GM12878 (cell line): ENCODE results near the gene FOXR1.

ENCODE experiments used
- EP300 ChIP-seq, 2 experiments: fragments of 150-350 bp in 1 of 2; IDR thresholded peaks; 2 replicates each; pipeline ENCODE4 v1.6.1; 2011 to 2012; ENCODE audit warnings: low read depth in 2 of 2, low read length in 2 of 2, borderline replicate concordance in 1 of 2, improper control_type of control experiment in 1 of 2, inconsistent platforms in 1 of 2; ENCODE audit not compliant: control insufficient read depth in 1 of 2
- NFIC ChIP-seq: IDR thresholded peaks from 2 replicates; pipeline ENCODE4 v1.6.1; 2012; ENCODE audit warnings: low read depth, mild to moderate bottlenecking, inconsistent platforms, low read length, moderate library complexity
- POLR2A ChIP-seq: IDR thresholded peaks from 2 replicates; pipeline ENCODE4 v1.6.1; 2011; ENCODE audit warnings: low read depth, mild to moderate bottlenecking, low read length
- TF ChIP-seq, protein P1 (sequence below): IDR thresholded peaks from 2 replicates; pipeline ENCODE4 v1.6.1; 2012; ENCODE audit warnings: low read length, inconsistent platforms
- TF ChIP-seq, protein P2 (sequence below), 3 experiments: IDR thresholded peaks in 2 of 3; conservative IDR thresholded peaks in 1 of 3; 2 replicates each; pipeline ENCODE4 v1.5.1; 2011; ENCODE audit warnings: low read depth in 3 of 3, low read length in 3 of 3, mild to moderate bottlenecking in 3 of 3, control low read depth in 2 of 3, moderate library complexity in 2 of 3, inconsistent platforms in 1 of 3, mixed read lengths in 1 of 3; ENCODE audit not compliant: control insufficient read depth in 2 of 3, insufficient read depth in 1 of 3; ENCODE audit errors: extremely low read depth in 1 of 3

DNA sequence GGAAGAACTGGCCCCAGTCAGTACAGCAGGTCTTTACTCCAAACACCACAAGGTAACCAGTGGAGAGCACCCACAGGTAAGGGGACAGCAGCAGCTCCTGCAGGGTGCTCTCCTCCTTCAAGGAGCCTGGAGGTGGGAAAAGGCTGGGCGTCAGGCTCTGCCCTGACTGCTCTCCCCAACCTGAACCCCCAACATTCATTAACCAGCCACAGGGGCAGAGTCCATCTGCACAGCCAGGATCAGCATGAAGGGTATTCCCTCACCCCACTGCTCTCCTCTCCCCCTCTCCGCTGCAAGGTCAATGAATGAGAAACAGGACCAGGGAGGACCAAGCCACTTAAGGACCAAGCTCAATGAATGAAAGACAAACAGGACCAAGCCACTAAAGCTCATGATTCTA is 55.4 kb downstream of the FOXR1 start:
- TF ChIP-seq NFIC (no peak), EP300 (IDR thresholded peaks at IDR 0.05; ENCODE audit: borderline replicate concordance in 1 of 2, control insufficient read depth in 1 of 2, low read depth in 2 of 2, low read length in 2 of 2) (no peak), POLR2A (no peak)
- TF ChIP-seq, protein P1, sequence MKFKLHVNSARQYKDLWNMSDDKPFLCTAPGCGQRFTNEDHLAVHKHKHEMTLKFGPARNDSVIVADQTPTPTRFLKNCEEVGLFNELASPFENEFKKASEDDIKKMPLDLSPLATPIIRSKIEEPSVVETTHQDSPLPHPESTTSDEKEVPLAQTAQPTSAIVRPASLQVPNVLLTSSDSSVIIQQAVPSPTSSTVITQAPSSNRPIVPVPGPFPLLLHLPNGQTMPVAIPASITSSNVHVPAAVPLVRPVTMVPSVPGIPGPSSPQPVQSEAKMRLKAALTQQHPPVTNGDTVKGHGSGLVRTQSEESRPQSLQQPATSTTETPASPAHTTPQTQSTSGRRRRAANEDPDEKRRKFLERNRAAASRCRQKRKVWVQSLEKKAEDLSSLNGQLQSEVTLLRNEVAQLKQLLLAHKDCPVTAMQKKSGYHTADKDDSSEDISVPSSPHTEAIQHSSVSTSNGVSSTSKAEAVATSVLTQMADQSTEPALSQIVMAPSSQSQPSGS = no peak
- TF ChIP-seq, protein P2, sequence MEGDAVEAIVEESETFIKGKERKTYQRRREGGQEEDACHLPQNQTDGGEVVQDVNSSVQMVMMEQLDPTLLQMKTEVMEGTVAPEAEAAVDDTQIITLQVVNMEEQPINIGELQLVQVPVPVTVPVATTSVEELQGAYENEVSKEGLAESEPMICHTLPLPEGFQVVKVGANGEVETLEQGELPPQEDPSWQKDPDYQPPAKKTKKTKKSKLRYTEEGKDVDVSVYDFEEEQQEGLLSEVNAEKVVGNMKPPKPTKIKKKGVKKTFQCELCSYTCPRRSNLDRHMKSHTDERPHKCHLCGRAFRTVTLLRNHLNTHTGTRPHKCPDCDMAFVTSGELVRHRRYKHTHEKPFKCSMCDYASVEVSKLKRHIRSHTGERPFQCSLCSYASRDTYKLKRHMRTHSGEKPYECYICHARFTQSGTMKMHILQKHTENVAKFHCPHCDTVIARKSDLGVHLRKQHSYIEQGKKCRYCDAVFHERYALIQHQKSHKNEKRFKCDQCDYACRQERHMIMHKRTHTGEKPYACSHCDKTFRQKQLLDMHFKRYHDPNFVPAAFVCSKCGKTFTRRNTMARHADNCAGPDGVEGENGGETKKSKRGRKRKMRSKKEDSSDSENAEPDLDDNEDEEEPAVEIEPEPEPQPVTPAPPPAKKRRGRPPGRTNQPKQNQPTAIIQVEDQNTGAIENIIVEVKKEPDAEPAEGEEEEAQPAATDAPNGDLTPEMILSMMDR (IDR thresholded peaks at IDR 0.05 in 2 of 3, conservative IDR thresholded peaks at IDR 0.05 in 1 of 3; ENCODE audit: control insufficient read depth in 2 of 3, extremely low read depth in 1 of 3, insufficient read depth in 1 of 3, low read depth in 3 of 3, low read length in 3 of 3) = no peak
